Nephron progenitor cell (in vitro differentiated cells): ENCODE results near the gene ELF3.

Source experiments
- DNase-seq: peaks from one replicate; pipeline ENCODE4 v3.0.0; 2021
- H3K27ac Mint-ChIP-seq: 2 replicates; pipeline ENCODE4 v1.8.0; 2021; ENCODE audit warnings: mild to moderate bottlenecking, moderate library complexity, mixed read lengths
- H3K27me3 Mint-ChIP-seq: 2 replicates; pipeline ENCODE4 v1.8.0; 2021; ENCODE audit warnings: mild to moderate bottlenecking, low read depth, mixed read lengths; ENCODE audit not compliant: poor library complexity
- H3K36me3 Mint-ChIP-seq: 2 replicates; pipeline ENCODE4 v1.8.0; 2021; ENCODE audit warnings: low read depth, mixed read lengths
- H3K4me1 Mint-ChIP-seq: 2 replicates; pipeline ENCODE4 v1.8.0; 2021; ENCODE audit warnings: mixed read lengths
- H3K4me3 Mint-ChIP-seq: 2 replicates; pipeline ENCODE4 v1.8.0; 2021; ENCODE audit warnings: mild to moderate bottlenecking, moderate library complexity, mixed read lengths
- H3K9me3 Mint-ChIP-seq: 2 replicates; pipeline ENCODE4 v1.8.0; 2021; ENCODE audit warnings: mild to moderate bottlenecking, moderate library complexity, mixed read lengths
- CTCF ChIP-seq: fragments of 200-600 bp; sonication (generic); IDR thresholded peaks from 2 replicates; pipeline ENCODE4 v1.5.0; 2021; ENCODE audit warnings: antibody characterized with exemption

ELF3 gene

GRCh38 chr1:201982082-201982622 lies 28.2 kb upstream of the ELF3 start:
- peak; percentile 88 for DNase-seq
- H3K27me3 Mint-ChIP-seq: peaks cover 6% of the 10 kb centered on the region
- peaks cover 30% of the 10 kb centered on the region for H3K4me1 Mint-ChIP-seq
- no peak for TF ChIP-seq CTCF
- H3K9me3 Mint-ChIP-seq: no peaks in the 10 kb centered on the region
- H3K36me3 Mint-ChIP-seq: no peaks in the 10 kb centered on the region
- peak overlapping the region; percentile 90 for H3K4me3 Mint-ChIP-seq
- H3K27ac Mint-ChIP-seq: no peak overlapping the region

- no peaks in the 10 kb centered on the region for H3K36me3 Mint-ChIP-seq
- H3K27me3 Mint-ChIP-seq: peaks cover 6% of the 10 kb centered on the region
- H3K27ac Mint-ChIP-seq: peak within 1 kb of the TSS; percentile 99
- TF ChIP-seq CTCF: no peak
- peak within 1 kb of the TSS; percentile 98 for H3K4me3 Mint-ChIP-seq
- peak; percentile 69 for DNase-seq
- peaks cover 33% of the 10 kb centered on the region for H3K4me1 Mint-ChIP-seq
- H3K9me3 Mint-ChIP-seq: no peaks in the 10 kb centered on the region
Measured at GRCh38 chr1:201982623-201983379, 27.6 kb upstream of the ELF3 start, which contains the start of gene RNPEP. Gene RNPEP, plus strand, starts transcription at chr1:201982648. Its CDS starts 19 bp downstream, at chr1:201982667.

GRCh38 chr1:201983380-201983805 lies 27.0 kb upstream of the ELF3 start:
- H3K27me3 Mint-ChIP-seq: peaks cover 6% of the 10 kb centered on the region
- H3K27ac Mint-ChIP-seq: peak overlapping the region; percentile 99
- no peak for DNase-seq
- H3K4me3 Mint-ChIP-seq: peak overlapping the region; percentile 98
- no peaks in the 10 kb centered on the region for H3K36me3 Mint-ChIP-seq
- TF ChIP-seq CTCF: no peak
- no peaks in the 10 kb centered on the region for H3K9me3 Mint-ChIP-seq
- H3K4me1 Mint-ChIP-seq: peaks cover 33% of the 10 kb centered on the region

GRCh38 chr1:201984446-201984845 lies 25.9 kb upstream of the ELF3 start:
- no peak overlapping the region for H3K27ac Mint-ChIP-seq
- peaks cover 33% of the 10 kb centered on the region for H3K4me1 Mint-ChIP-seq
- no peak for DNase-seq
- H3K4me3 Mint-ChIP-seq: peak overlapping the region; percentile 98
- peaks cover 6% of the 10 kb centered on the region for H3K36me3 Mint-ChIP-seq
- peaks cover 6% of the 10 kb centered on the region for H3K27me3 Mint-ChIP-seq
- TF ChIP-seq CTCF: no peak
- no peaks in the 10 kb centered on the region for H3K9me3 Mint-ChIP-seq

- no peak for DNase-seq
- Mint-ChIP-seq H3K36me3 (peaks cover 15% of the 10 kb centered on the region), H3K4me1 (peaks cover 33% of the 10 kb centered on the region), H3K9me3 (no peaks in the 10 kb centered on the region), H3K27me3 (peaks cover 6% of the 10 kb centered on the region), H3K27ac (no peak overlapping the region), H3K4me3 (peak overlapping the region; percentile 34)
- TF ChIP-seq CTCF: no peak
Measured at GRCh38 chr1:201985355-201985754, 25.0 kb upstream of the ELF3 start.

GRCh38 chr1:201988601-201989000 lies 21.8 kb upstream of the ELF3 start:
- DNase-seq: no peak
- Mint-ChIP-seq H3K4me3 (no peak overlapping the region), H3K27ac (no peak overlapping the region), H3K27me3 (peaks cover 4% of the 10 kb centered on the region), H3K4me1 (peaks cover 23% of the 10 kb centered on the region), H3K9me3 (no peaks in the 10 kb centered on the region), H3K36me3 (peaks cover 38% of the 10 kb centered on the region)
- no peak for TF ChIP-seq CTCF
